Breast epithelium (tissue), 3 donors: Measurements from ENCODE around the gene IRF1. TPM values are rescaled to one million over a fixed set of nuclear protein-coding genes. Genes with fewer than 3 reads are reported as not detected.

Source experiments
- total RNA-seq, 3 donors: library from RNA; depleted of rRNA; stranded (reverse); fragments of >200 nt; gene quantifications; one replicate each; pipeline ENCODE4 v1.1.0, GENCODE V29; 2016

Gene IRF1
- total RNA-seq, 3 donors from 2014 or later, result 10.4 to 27.8 (median 18.0) TPM

Other genes with a start within 250 kb of the IRF1 start
- gene PDLIM4, start 233.1 kb downstream of the IRF1 start, total RNA-seq, result 100 to 1,000 TPM in 1 of 3 donors, 10 to 100 TPM in 1, 1 to 10 TPM in 1; 9.0 to 102 (median 71.4) TPM
- gene SLC22A4, start 196.4 kb downstream of the IRF1 start, total RNA-seq, result 1 to 10 TPM; 1.3 to 4.5 (median 2.3) TPM
- 10 to 100 TPM in 2 of 3 donors, 1 to 10 TPM in 1; 6.6 to 31.5 (median 23.3) TPM for gene SLC22A5, start 121.1 kb downstream of the IRF1 start, total RNA-seq
- gene IL5, start 52.7 kb upstream of the IRF1 start, total RNA-seq, result not detected
- 10 to 100 TPM; 44.2 to 47.4 (median 44.6) TPM for gene RAD50, start 66.2 kb upstream of the IRF1 start, total RNA-seq
- gene IL13, start 167.4 kb upstream of the IRF1 start, total RNA-seq, result under 1 TPM in 2 of 3 donors, not detected in 1; 0.33 to 0.73 TPM
- not detected for gene IL4, start 183.2 kb upstream of the IRF1 start, total RNA-seq
- gene KIF3A, start 246.8 kb upstream of the IRF1 start, total RNA-seq, result 10 to 100 TPM in 2 of 3 donors, 1 to 10 TPM in 1; 4.5 to 15.7 (median 11.5) TPM